AG10803 (cell line): ENCODE measurements around the gene ARHGAP42.

Experiments used
- DNase-seq: peaks from one replicate; pipeline ENCODE4 v3.0.0; 2010; ENCODE audit warnings: low read depth
- H3K4me3 ChIP-seq: 2 replicates; pipeline ENCODE4 v1.5.1; 2011; ENCODE audit warnings: mild to moderate bottlenecking, low read length, control low read depth
- CTCF ChIP-seq: conservative IDR thresholded peaks from 2 replicates; pipeline ENCODE4 v1.5.1; 2011; ENCODE audit warnings: mild to moderate bottlenecking, low read length, control low read depth, inconsistent platforms

The ARHGAP42 gene

DNA sequence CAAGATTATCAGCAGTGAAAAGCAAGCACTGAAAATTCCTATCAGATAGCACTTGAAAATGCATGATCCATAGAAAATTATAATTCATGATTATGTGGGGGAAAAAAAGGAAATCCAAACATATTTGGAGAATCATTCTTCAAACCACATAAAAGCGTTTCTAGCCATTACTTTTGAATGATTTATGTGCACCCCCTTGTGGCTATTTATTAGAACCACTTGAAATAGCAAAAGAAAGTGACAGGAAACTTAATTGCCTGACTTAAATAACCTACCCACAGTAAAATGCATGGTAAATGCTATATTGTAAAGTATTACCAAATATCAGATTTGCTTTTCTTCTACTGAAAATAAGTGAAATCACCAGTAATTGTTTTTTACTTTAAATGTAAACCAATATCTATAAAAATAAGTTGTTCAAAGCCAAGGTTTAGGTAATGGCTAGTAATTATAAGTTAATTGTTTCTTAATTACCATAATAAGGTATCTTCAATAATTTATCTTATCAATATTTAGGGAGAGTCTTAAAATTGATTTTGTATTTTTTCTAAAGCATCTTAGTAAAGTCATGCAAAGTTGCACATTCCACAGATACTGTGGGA is 168.5 kb downstream of the ARHGAP42 start:
- peak; percentile 48 for TF ChIP-seq CTCF
- peak; percentile 65 for DNase-seq
- no peak overlapping the region for H3K4me3 ChIP-seq

DNA sequence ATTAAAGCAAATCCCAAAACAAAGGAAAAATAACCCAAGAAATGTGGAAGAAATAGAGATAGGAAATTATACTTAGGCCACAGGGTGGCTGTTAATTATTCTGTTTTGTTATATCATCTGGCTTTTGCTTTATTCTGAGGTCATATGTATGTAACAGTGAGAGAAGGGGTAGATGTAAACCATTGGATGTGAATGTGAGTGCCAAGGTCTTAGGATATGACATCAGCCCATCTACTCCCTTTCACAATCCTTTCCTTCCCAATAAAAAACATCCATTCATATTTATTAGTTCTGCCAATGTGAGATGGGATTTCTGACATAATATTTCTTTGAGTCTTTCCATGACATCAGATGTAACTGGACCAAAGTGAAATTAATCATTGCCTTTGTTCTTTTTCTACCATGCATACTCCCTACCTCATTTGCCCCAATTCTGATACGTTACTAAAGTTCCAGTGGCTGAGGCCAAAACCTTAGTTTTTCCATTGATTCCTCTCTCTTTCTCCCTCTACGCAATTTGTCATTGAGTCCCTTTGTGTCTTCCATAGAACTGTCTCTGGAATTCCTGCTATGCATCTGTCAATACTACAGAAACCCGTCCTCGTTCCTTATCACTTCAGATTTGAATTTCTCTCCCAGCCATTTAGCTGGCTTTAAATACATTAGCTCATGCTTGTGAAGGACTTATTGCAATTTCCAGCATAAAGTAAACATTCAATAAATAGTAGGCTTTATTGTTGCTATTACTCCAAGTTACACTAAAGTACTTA is 170.3 kb downstream of the ARHGAP42 start:
- H3K4me3 ChIP-seq: no peak overlapping the region
- no peak for DNase-seq
- TF ChIP-seq CTCF: no peak

DNA sequence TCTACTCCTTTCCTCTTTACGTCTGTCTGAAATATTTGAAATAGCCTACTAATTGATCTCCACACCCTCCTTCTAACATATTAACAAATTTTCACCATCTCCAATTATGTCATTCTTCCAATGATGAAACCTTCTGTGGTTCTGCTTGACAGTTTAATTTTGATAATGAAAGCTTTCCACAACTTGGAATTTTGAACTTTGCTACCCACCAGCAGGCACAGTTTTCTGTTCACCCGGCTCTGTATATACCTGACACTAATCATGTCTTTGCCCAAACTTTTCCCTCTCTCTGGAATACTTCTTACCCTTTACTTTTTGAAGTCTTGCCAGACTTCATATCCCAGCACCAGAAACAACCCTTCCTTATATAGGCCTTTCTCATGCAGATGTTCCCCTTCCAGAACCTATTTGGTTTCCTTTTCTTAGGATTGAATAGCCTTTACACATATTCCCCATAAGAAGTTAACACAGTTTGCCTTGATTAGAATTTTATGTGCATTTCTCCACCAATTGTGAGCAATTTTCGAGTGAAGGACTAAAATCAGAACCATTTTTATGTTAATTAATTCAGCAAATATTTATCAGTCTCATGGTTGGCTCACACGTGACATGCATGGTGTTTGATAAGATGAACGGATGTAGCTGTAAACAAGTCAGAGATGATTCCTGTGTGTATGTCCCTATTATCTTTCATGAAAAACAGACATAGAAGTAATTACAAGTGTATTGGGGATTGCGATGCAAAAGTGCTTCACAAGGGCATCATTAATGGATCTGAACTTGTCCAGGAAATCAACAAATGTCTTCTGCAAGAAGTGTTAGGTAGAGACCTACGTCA is 173.4 kb downstream of the ARHGAP42 start:
- no peak for DNase-seq

GRCh38 chr11:100861212-100861611 is 174.1 kb downstream of the ARHGAP42 start:
- TF ChIP-seq CTCF: no peak
- DNase-seq: no peak
- H3K4me3 ChIP-seq: no peak overlapping the region

More for the DNA sequence above, 173.4 kb downstream of the ARHGAP42 start:
- TF ChIP-seq CTCF: no peak
- no peak overlapping the region for H3K4me3 ChIP-seq

DNA sequence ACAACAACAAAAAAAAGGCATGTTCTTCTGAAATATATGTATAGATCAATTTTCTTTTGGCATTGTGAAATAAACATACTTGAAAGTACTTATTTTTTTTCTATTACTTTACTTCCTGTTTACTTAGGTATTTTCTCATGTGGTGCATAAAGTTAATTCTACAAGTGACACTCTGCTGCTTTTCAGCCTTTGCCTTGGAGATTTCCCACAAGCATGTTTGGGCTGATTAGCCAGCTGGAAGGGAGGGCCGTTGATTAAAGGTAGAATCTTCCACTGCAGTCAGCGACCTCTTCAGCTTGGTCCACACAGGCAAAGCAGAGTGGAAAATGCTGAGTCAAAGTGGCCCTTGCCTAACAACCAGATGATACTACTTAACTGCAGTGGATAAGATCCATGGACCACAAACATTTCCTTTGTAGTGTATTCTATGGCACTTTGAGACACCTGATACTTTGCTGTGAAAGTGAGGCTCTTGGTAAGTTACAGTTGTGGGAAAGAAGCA is 176.0 kb downstream of the ARHGAP42 start:
- TF ChIP-seq CTCF: peak; percentile 30; the same call in 1 of the 2 replicates
- peak; percentile 93 for DNase-seq
- H3K4me3 ChIP-seq: no peak overlapping the region

- DNase-seq: no peak
- TF ChIP-seq CTCF: no peak
- no peak overlapping the region for H3K4me3 ChIP-seq
These were observed 178.5 kb downstream of the ARHGAP42 start for GRCh38 chr11:100865443-100866065.
